GM18507 (cell line): ENCODE measurements around the gene MEST.
"Not testable (repeated sequence)": the region's sequence is repeated elsewhere in the genome, so short reads cannot be mapped to it uniquely, and the experiment has no call there.

Experiments used
- DNase-seq: peaks from one replicate; pipeline ENCODE4 v3.0.0; 2011; ENCODE audit warnings: low read depth; ENCODE audit not compliant: insufficient read length; ENCODE audit errors: extremely low spot score
- FAIRE-seq: peaks from 2 replicates; lab custom pipeline; 2011; peaks lifted over from hg19 to GRCh38; lab: Jason Lieb, UNC

Gene MEST, protein sequence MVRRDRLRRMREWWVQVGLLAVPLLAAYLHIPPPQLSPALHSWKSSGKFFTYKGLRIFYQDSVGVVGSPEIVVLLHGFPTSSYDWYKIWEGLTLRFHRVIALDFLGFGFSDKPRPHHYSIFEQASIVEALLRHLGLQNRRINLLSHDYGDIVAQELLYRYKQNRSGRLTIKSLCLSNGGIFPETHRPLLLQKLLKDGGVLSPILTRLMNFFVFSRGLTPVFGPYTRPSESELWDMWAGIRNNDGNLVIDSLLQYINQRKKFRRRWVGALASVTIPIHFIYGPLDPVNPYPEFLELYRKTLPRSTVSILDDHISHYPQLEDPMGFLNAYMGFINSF

DNA sequence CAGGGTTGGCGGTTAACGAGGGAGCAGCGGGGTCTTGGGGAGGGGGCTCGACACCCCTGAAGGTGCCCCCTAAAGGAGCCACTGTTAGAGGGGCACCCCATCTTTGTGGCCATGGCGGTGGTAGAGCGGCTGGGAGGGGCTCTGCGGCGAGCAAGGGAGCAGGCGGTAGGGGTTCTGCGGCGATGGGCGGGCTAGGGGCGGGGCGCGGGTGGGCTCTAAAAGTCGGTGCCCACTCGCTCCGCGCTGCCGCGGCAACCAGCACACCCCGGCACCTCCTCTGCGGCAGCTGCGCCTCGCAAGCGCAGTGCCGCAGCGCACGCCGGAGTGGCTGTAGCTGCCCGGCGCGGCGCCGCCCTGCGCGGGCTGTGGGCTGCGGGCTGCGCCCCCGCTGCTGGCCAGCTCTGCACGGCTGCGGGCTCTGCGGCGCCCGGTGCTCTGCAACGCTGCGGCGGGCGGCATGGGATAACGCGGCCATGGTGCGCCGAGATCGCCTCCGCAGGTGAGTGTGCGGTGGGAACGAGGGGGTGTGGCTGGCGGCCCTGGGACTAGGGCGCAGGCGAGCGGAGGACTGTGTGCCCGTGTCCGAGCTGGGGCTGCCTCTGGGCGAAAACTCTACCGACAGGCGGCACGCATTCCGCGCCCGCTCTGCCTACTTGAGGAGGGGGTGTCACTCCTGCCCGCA, at the start of gene MEST:
MEST (plus strand) TSS at position 245 of the 682 bp plus-strand sequence; CDS start at position 474, 229 bp downstream.
- no peak for FAIRE-seq
- DNase-seq = no peak

DNA sequence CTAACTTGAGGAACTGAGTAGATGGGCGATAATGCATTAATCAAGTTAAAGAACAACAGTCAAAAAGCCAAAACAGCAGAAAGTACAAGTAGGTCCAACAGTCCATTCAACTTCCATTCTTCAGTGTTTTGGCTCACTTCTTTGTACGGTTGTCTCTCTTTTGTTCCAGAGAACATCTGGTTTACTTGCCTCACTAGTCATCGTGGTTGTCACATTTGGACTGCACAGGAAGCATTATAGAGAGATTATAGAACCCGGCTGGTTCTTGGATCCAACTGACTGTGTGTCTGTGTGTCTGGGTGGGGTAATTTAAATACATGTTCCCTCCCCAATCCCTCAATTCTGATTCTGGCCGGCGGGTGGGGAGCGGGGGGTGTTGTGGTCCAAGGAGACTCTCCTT, 49.3 kb upstream of the MEST start:
- DNase-seq (no peak), FAIRE-seq (no peak)

DNA sequence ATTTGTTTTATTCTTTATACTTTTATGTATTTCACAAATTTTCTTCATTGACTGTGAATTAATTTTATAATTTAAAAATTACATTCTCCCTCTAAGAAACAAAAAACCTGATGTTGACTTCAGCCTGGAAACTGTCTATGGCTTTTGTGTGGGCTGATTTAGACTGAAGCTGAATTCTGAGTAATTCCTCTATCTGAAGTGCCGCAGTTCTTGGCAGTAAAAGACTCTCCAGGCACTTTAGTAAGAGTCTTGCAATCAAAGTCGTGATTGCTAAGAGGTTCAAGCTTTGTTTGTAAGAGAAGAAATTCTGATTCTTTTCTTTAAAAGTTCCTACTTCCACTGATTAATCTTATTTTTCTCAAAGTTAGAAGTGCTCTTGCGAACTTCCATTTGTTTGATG, 47.7 kb upstream of the MEST start:
- FAIRE-seq (no peak), DNase-seq (no peak)

- no peak for FAIRE-seq
- no peak for DNase-seq
These were observed 47.0 kb upstream of the MEST start for GRCh38 chr7:130444751-130445407.

DNA sequence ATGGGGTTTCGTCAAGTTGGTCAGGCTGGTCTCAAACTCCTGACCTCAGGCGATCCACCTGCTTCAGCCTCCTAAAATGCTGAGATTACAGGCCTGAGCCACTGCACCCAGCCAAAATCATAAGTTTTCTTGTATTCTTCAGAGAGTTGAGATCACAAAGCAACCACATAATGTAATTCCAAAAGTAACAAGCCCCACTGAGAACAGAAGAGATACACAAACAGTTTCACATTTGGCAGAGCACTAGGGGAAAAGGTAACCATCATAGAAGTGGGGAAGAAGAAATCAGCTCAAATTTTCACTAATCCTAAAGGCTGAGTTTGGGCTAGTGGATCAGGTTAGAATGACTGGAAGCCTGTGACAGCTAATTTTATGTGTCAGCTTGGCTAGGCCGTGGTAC, 45.6 kb upstream of the MEST start:
- peak; percentile 59 for FAIRE-seq
- DNase-seq = no peak

DNA sequence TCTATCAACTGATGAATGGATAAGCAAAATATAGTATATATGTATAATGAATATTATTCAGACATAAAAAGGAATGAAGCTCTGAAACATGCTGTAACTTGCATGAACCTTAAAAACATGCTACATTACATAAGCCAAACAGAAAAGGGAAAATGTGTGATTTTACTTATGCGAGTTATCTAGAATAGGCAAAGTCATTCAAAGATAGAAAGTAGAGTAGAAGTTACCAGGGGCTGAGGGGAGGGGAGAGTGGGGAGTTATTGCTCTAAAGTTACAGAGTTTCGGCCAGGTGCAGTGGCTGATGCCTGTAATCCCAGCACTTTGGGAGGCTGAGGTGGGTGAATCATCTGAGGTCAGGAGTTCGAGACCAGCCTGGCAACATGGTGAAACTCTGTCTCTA, 40.5 kb upstream of the MEST start:
- not testable (repeated sequence) for DNase-seq, FAIRE-seq

- no peak for DNase-seq
- FAIRE-seq = no peak
These were observed 38.9 kb upstream of the MEST start for GRCh38 chr7:130452951-130453350.

- no peak for DNase-seq
- FAIRE-seq = peak; percentile 15
These were observed 36.9 kb upstream of the MEST start for GRCh38 chr7:130454959-130455358.

DNA sequence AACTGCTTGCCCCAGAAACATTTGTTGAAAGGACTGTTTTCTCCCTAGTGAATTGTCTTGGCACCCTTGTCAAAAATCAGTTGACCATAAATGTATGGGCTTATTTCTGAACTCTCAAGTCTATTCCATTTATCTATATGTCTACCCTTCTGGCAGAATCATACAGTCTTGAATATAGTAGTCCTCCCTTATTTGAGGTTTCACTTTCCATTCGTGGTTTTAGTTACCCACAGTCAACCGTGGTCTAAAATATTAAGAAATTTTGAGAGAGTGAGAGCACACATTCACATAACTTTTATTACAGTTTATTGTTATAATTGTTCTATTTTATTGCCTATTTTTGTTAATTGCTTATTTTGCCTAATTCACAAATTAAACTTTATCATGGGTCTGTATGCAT, 33.6 kb upstream of the MEST start:
- DNase-seq (no peak), FAIRE-seq (peak; percentile 48)

GRCh38 chr7:130461272-130461671, 30.6 kb upstream of the MEST start:
- DNase-seq (no peak), FAIRE-seq (no peak)

GRCh38 chr7:130463553-130464434, 28.1 kb upstream of the MEST start:
- FAIRE-seq (no peak), DNase-seq (no peak)

DNA sequence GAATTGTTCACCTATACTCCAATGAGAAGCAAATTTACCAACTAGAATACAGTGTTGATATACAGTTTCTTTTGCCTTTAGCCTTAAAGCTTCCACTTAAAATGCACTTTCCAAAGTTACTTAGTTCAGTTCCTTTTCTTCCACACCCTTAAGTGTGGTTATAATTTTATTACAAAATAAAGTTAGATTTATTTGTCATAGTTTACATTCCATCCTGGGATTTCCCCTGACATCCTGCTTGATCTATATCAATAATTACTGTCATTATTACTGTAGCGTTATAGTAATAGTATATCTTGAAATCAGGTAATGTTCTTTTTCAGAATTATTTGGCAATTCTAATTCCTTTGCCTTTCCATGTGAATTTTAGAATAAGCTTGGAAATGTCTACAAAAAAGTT, 23.3 kb upstream of the MEST start:
- FAIRE-seq = no peak
- DNase-seq = no peak

- DNase-seq = no peak
- no peak for FAIRE-seq
These were observed 19.9 kb upstream of the MEST start for GRCh38 chr7:130471974-130472373.

- FAIRE-seq (no peak), DNase-seq (no peak)
These were observed 18.6 kb upstream of the MEST start for GRCh38 chr7:130473289-130473688.

DNA sequence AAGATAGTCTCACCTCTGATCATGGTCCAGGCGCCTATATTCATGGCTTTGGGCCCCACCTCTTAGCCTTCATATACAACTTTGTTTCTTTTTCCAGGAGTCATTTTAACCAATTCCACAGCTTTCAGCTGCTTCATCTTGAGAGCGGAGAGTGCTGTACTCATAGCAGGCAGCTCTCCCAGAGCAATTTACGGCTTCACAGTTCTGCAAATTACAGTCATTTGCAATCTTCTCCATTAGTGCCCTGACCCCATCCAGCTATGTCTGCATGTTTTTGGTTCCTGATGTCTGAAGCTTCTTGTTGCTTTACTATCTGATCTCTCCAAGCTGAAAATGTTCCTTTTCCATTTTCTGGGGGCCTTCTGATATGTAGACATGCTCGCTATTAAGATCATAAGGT, 18.0 kb upstream of the MEST start:
- DNase-seq (no peak), FAIRE-seq (no peak)

DNA sequence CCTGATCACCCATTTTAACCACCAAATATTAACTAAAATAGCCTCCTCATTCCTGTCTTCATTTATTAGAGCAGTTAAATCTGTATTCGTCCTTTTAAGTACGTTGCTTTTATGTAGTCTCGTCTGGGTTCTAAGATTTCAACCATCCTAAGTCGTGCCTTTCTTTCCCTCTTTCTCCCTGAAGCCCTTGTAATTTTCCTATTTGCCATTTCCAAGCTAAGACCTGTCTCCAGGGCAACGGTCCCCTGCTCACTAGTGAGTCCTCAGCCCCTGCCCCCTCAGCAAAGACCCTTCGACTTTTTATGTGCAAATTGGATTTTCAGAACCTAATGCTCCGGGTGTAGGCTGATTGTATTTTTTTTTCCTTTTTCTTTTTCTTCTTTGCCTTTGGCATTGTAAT, 16.1 kb upstream of the MEST start:
- DNase-seq = no peak
- no peak for FAIRE-seq

DNA sequence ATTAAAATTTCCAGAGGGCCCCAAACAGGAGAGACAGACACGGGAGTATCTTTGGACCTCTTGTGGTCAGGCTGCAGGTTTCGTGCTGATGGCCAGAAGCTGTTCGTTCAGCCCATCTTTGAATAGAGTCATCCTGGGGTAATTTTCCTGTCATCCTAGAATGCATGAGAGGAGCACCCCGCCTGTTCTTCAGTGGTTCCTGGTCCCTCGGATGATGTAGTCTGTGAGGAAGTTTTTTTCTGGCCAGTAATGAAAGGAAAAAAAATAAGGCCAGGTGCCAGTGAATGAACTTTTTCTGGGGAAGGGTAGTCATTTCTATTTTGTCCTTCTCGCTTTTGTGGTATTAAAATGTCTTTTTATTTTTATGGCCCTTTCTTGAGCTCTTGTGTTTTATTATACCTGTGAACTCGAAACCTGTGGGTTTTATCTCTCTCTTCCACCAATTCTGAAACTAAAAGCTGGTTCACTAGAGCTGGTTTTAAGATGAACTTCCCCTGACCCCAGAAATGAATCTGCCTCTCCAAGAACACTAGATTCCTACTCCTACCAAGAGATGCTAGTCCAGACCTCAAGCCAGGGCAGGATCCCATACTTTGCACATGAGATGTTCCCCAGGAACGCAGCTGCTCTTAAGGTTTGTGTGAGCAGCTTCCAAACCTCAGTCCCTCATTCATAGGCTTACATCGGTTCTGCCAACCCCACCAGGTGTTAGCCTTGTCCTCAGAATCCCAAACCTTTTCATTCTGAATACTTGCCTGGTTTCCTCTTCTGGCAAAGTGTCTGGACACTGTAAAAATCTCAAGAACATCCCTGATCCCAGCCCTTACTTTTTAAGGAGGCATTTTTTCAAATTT, 15.4 kb upstream of the MEST start:
- FAIRE-seq (peak; percentile 70), DNase-seq (no peak)

DNA sequence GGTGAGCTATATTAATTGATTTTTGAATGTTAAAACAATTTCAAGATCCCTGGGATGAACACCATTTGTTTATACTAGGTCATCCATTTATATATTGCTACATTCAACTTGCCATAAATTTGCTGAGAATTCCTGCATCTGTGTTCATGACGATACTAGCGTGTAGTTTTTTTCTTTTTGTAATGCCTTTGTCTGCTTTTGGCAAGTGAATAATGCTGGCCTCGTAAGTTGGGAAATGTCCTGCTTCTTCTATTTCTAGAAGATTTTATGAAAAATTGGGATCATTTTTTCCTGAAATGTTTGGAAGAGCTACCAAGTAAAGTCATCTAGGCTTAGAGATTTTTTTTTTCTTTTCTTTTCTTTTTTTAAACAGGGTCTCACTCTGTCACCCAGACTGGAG, 12.9 kb upstream of the MEST start:
- FAIRE-seq = no peak
- DNase-seq = no peak
